ENCODE measurements around the gene FOXP1.

The FOXP1 gene

GRCh38 chr3:71384388-71384787, 199.1 kb downstream of the FOXP1 start:
- DNase-seq (ENCODE audit: low read depth in 4 of 4, low spot score in 1 of 4) = no peak

DNA sequence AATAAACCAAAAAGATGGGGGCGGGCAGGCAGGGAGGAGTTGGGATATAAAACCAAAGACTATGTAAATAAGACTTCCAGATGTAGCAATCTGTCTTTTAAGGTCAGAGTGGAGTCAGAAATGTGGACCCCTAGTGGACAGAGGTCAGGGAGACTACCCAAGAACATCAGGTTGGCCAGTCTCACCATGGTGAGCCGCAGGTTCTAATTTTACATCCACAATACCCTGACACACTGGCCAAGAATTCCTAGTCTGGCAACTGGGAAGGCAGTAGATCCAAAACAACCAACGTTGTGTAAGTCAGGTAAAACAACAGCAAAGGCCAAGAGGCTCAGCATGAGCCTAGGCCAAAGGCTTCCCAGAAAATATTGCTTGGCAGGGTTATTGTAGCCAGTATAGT, 203.4 kb downstream of the FOXP1 start:
- DNase-seq (ENCODE audit: low read depth in 4 of 4, low spot score in 1 of 4) = no peak

GRCh38 chr3:71378509-71378908, 205.0 kb downstream of the FOXP1 start:
- DNase-seq (ENCODE audit: low read depth in 4 of 4, low spot score in 1 of 4) = no peak

GRCh38 chr3:71376911-71377310, 206.6 kb downstream of the FOXP1 start:
- no peak for DNase-seq (ENCODE audit: low read depth in 4 of 4, low spot score in 1 of 4)

- DNase-seq (ENCODE audit: low read depth in 4 of 4, low spot score in 1 of 4) = no peak
Observed at GRCh38 chr3:71376503-71376902, 207.0 kb downstream of the FOXP1 start.

GRCh38 chr3:71374582-71374981, 208.9 kb downstream of the FOXP1 start:
- no peak for DNase-seq (ENCODE audit: low read depth in 4 of 4, low spot score in 1 of 4)

DNA sequence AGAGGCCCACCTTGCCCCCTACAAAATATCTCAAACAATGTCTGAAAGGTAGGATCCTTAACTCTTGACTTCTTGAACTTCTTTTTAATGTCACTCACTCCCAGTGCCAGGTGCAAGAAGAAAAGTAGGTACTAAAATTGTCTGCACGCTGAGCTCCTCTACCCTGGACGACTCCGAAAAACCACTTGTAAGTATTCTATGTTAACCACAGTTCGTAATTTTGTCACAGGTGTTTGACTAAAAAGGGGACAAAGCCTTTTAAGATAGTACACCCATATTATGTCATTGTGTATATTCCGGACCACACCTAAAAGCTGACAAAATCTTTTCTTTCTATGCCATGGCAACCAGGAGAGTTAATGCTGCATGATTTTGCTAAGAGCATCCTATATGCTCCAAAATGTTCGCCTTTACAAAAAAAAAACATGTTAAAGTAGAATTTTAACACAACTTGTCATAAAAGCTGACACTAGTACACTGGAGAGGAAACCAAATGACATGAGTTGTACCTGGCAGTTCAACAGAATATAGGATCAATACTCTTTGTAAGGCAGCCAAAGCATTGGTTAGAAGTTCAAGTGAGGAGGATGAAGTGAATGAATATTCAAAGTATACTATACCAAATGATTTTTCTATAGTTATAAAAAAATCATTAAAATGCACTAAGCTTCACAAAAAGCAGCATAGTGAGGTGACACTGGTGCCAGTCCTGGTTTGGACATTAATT, 210.5 kb downstream of the FOXP1 start:
- DNase-seq (ENCODE audit: low read depth in 4 of 4, low spot score in 1 of 4) = no peak

- no peak for DNase-seq (ENCODE audit: low read depth in 4 of 4, low spot score in 1 of 4)
Observed at GRCh38 chr3:71372241-71372768, 211.2 kb downstream of the FOXP1 start.

- DNase-seq (ENCODE audit: low read depth in 4 of 4, low spot score in 1 of 4) = no peak
Observed at GRCh38 chr3:71371282-71371681, 212.2 kb downstream of the FOXP1 start.

GRCh38 chr3:71370467-71370866, 213.1 kb downstream of the FOXP1 start:
- no peak for DNase-seq (ENCODE audit: low read depth in 4 of 4, low spot score in 1 of 4)

GRCh38 chr3:71369701-71370391, 213.7 kb downstream of the FOXP1 start:
- no peak for DNase-seq (ENCODE audit: low read depth in 4 of 4, low spot score in 1 of 4)

DNA sequence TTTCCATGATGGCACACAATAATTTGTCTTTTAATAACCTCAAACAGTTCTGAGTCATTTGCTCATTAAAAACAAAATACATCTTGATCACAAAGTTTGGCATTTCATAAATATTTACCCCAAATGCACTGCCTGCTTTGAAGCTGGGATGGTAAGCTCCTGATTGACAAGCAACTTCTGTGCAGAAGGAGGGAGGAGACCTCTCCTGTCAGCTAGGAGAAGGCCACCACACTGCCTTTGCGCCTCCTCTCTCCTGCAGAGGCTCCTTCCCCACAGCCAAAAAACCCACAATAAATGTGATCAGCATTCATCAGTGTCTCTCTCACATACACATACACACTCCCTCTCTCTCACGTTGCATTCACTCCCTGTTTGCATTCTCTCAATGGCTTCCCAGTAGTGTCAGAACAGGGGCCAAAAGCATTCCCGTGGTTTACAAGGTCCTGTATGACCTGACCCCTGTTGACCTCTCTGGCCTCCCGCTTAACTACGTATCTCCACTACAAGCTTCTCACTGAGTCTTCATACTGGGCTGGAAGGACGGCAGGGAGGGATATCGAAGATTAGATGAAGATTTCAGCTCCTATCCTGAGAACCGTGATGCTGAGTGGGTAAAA, 216.4 kb downstream of the FOXP1 start:
- no peak for DNase-seq (ENCODE audit: low read depth in 4 of 4, low spot score in 1 of 4)

DNA sequence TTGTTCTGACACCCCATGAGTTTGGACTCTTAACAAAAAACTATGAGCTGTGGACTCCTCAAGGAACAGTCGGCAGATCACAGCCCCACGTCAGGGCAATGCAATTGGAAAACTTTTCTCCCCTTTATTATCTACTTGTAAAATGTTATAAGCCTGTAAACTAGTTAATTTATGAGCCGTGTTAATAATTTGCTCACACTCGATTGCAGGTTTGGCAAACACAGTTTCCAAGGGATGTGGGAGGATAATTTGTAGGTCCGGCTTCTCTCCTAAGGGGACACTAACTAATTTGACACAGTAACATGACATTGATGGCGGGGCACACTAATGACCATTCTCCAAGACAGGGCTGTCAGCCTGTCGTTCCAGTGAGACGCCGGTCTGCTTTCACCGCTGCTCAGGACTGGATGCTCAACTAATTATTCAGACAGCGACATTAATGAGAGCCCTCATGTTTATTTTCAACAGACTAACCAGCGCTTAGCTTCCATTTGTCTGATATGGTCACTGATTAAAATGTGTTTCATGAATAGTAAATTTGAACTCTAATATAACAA, 222.1 kb downstream of the FOXP1 start:
- DNase-seq (ENCODE audit: low read depth in 4 of 4, low spot score in 1 of 4) = no peak

DNA sequence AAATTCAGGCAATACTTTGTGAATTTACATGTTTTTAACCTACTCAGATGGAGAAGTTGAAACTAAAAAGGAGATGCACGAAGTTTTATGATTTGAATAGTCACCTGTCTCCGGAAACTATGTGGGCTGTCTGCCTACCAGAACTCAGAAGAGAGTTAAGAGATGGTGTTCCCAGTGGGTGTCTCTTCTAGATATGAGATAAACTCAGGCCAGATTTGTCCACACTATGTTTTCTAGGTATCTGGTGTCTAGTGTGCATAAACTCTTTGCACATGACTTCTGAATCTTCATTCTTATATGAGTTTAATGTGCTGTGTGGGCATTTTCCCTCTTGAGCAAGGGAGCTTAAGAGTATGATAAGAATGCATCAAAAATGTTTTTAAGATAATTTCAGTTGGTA, 222.8 kb downstream of the FOXP1 start:
- no peak for DNase-seq (ENCODE audit: low read depth in 4 of 4, low spot score in 1 of 4)

DNA sequence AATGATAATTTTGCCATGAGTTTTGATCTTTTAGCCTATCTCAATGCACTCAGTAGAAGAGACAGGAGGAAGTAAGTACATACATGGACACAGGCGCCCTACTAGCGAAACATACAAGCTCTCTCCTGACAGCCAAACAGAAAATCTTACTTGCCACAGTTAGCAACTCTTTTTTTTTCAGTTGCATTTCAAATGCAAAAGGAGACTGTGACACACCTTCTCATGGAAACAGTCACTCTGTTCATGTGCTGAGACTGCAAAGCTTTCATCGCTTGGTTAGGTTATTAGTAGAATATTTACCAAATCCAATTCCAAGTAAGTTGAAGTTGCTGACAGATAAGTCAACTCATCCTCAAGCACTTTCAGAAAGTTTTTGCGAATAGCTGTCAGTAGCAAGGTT, 223.3 kb downstream of the FOXP1 start:
- DNase-seq (ENCODE audit: low read depth in 4 of 4, low spot score in 1 of 4) = no peak

- DNase-seq (ENCODE audit: low read depth in 4 of 4, low spot score in 1 of 4) = no peak
Observed at GRCh38 chr3:71358243-71358642, 225.3 kb downstream of the FOXP1 start.

- no peak for DNase-seq (ENCODE audit: low read depth in 4 of 4, low spot score in 1 of 4)
Observed at GRCh38 chr3:71356265-71356664, 227.3 kb downstream of the FOXP1 start.

GRCh38 chr3:71355862-71356261, 227.7 kb downstream of the FOXP1 start:
- peak in 2 of 4 experiments; percentile 27 to 31 for DNase-seq (ENCODE audit: low read depth in 4 of 4, low spot score in 1 of 4)

GRCh38 chr3:71355037-71355436, 228.5 kb downstream of the FOXP1 start:
- DNase-seq (ENCODE audit: low read depth in 4 of 4, low spot score in 1 of 4) = no peak

- DNase-seq (ENCODE audit: low read depth in 4 of 4, low spot score in 1 of 4) = no peak
Observed at GRCh38 chr3:71351403-71352149, 232.0 kb downstream of the FOXP1 start.

- no peak for DNase-seq (ENCODE audit: low read depth in 4 of 4, low spot score in 1 of 4)
Observed at GRCh38 chr3:71350998-71351397, 232.5 kb downstream of the FOXP1 start.

Data from stimulated activated CD4-positive, alpha-beta T cell treated with anti-CD3 and anti-CD28 coated beads, Interleukin-1b, Interleukin-23, amount 100 ng/mL, for 24 hours (primary cell).